Measurements from ENCODE around the gene PPM1M. TPM values are rescaled to one million over a fixed set of nuclear protein-coding genes. Genes with fewer than 3 reads are reported as not detected.

Gene PPM1M
- total RNA-seq, 1 donor from 2014 or later = 48.3 TPM

GRCh38 chr3:52250122-52250521 lies 4.6 kb downstream of the PPM1M start:
- H3K9me3 Mint-ChIP-seq = peaks cover 5% of the 10 kb centered on the region
- no peak for DNase-seq
- H3K36me3 Mint-ChIP-seq (ENCODE audit: low read depth) = peaks cover 65% of the 10 kb centered on the region
- no peak overlapping the region for H3K4me3 Mint-ChIP-seq
- intact Hi-C loops (cut with micrococcal nuclease) = loop anchor here (10.0 kb wide), 1 partner anchor 1645 kb away; no protein-coding TSS in a partner anchor
- peaks cover 2% of the 10 kb centered on the region for H3K27me3 Mint-ChIP-seq
- H3K4me1 Mint-ChIP-seq = peaks cover 72% of the 10 kb centered on the region
- peak overlapping the region; percentile 85 for H3K27ac Mint-ChIP-seq

DNA sequence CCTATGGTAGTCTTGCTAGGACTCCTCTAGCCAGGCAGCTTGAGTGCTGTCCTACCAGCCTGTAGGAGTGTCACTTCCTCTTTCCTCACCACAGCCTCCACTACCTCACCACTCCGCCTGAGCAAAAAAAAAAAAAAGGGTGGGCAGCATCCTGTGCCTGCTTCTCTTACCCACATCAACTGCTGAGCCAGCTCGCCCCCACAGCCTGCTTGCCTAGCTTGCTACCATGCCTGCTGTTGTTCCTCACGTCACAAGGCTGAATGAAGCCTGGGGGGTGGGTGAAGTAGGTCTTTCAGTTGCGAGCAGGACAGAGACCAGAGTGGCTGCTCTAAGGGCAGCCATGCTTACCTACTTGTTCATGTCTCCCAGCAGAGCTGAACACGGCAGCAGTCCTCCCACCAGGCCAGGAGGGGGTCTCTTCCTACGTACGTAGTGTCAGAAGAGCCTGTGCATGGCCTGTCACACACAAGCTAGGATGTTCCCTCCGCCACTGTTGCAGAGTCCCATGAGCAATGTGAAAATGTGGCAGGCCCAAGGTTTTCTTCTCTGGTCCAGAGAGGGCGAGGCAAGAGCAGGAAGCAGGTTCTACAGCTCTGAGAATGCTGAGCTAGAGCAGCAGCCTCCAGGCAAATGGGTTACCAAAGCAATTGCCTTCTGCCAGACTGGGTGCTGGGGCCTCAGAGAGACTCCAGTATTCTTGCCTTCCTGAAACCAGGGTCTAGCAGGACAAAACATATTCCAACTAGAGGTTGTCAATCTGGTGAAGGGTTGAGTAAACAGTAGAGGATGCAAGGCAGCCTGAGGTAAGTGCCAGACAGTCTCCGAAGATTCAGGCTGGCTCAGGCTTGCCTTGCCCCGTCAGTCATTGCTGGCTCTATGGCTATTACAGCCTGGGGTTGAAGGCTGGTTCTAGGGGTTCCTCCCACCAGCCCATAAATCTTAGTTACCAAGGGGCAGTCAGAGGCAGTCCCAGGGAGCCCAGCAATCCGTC lies 8.1 kb downstream of the PPM1M start:
- H3K27ac Mint-ChIP-seq = peak overlapping the region; percentile 99
- H3K4me3 Mint-ChIP-seq = peak overlapping the region; percentile 88
- DNase-seq = peak; percentile 95
- H3K27me3 Mint-ChIP-seq = peaks cover 2% of the 10 kb centered on the region
- peaks cover 81% of the 10 kb centered on the region for H3K36me3 Mint-ChIP-seq (ENCODE audit: low read depth)
- H3K9me3 Mint-ChIP-seq = peaks cover 5% of the 10 kb centered on the region
- peaks cover 77% of the 10 kb centered on the region for H3K4me1 Mint-ChIP-seq
- intact Hi-C loops (cut with micrococcal nuclease) = loop anchor here (1.0 to 10.0 kb wide), 5 partner anchors 9 to 1649 kb away; partner anchors contain the start of gene WDR82

DNA sequence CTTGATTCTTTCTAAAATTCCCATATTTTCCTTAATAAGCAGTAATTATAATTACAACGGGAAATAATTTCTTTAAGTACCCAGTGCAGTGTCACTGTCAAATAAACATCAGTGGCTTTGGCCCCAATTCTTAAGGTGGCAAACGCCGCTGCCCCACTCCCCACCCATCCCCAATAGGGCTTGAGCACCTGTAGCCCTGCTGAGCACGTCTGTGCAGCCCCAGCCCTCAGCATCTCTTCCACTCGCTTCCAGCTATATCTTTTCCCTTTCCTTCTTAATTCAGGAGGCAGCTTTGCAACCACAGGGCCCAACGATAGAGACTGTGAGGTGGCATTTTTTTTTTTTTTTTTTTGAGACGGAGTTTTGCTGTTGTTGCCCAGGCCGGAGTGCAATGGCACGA lies 9.0 kb downstream of the PPM1M start:
- DNase-seq = no peak
- Mint-ChIP-seq H3K27ac (peak overlapping the region; percentile 56), H3K9me3 (peaks cover 5% of the 10 kb centered on the region)

DNA sequence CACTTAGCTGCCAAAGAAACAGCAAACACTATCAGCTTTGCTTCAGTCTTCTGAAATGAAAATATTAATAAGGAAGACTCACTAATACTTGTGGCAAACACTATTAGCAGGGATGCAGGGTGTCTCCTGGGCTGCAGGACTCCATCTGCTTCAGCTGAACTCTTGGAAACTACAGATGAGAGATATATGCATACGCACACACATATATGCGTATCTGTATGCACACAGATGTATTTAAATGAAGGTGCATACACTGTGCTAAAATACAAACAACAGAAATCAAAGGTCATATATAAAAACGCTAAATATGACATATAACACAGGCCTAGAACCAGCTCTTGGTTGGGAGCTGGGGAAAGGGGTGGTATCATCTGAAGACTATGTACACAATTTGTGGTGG lies 10.6 kb downstream of the PPM1M start:
- DNase-seq = no peak
- Mint-ChIP-seq H3K27ac (peak overlapping the region; percentile 34), H3K9me3 (peaks cover 5% of the 10 kb centered on the region), H3K4me1 (peaks cover 71% of the 10 kb centered on the region), H3K36me3 (ENCODE audit: low read depth) (peaks cover 89% of the 10 kb centered on the region), H3K27me3 (peaks cover 2% of the 10 kb centered on the region), H3K4me3 (no peak overlapping the region)
- intact Hi-C loops (cut with micrococcal nuclease) = loop anchor here (10.0 kb wide), 1 partner anchor 1651 kb away; no protein-coding TSS in a partner anchor

More for the DNA sequence above, 9.0 kb downstream of the PPM1M start:
- Mint-ChIP-seq H3K4me1 (peaks cover 74% of the 10 kb centered on the region), H3K36me3 (ENCODE audit: low read depth) (peaks cover 86% of the 10 kb centered on the region), H3K27me3 (peaks cover 2% of the 10 kb centered on the region), H3K4me3 (peak overlapping the region; percentile 29)
- intact Hi-C loops (cut with micrococcal nuclease) = loop anchor here (10.0 kb wide), 1 partner anchor 1650 kb away; no protein-coding TSS in a partner anchor

DNA sequence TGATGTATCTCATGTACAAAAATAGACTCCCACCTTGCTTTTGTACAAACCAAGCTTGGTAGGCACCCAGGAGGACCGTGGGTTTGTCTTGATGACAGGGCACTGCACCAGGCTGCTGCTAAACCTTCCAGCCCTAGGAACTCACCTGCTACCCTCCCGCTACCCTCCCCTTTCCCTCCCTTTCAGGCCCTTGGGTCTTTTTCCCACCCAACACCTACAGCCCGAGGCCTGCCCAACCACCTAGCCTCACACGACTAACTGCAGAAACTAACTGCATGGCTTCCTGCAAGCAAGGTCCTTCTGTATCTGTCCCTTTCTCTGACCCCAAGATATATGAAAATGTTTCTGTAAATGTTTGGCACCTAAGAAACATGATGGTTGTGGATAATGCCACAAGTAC lies 11.1 kb downstream of the PPM1M start:
- H3K4me3 Mint-ChIP-seq = no peak overlapping the region
- peak overlapping the region; percentile 81 for H3K27ac Mint-ChIP-seq
- peaks cover 74% of the 10 kb centered on the region for H3K4me1 Mint-ChIP-seq
- intact Hi-C loops (cut with micrococcal nuclease) = loop anchor here (10.0 kb wide), 1 partner anchor 1652 kb away; no protein-coding TSS in a partner anchor
- peaks cover 2% of the 10 kb centered on the region for H3K27me3 Mint-ChIP-seq
- H3K36me3 Mint-ChIP-seq (ENCODE audit: low read depth) = peaks cover 94% of the 10 kb centered on the region
- H3K9me3 Mint-ChIP-seq = peaks cover 5% of the 10 kb centered on the region
- DNase-seq = no peak

DNA sequence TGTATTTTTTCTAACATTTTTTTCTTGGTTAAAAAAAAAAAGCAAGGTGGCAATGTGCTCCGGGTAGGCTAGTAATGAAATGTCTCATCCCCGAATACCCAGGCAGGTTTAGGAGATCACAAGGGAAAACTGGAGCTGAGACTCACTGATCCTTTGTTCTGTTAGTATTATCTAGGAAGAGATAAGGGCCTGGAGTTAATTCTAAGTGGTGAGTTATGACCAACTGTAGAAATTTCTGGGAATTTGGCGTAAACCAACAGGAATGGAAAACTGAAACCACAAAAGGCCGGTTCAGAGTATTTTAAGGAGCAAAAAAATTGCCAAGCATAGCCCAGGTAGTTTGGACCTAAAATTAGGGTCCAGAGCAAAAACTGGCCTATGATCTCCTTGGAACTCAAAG lies 12.4 kb downstream of the PPM1M start:
- peaks cover 2% of the 10 kb centered on the region for H3K27me3 Mint-ChIP-seq
- intact Hi-C loops (cut with micrococcal nuclease) = loop anchor here (10.0 kb wide), 1 partner anchor 1653 kb away; no protein-coding TSS in a partner anchor
- H3K4me1 Mint-ChIP-seq = peaks cover 76% of the 10 kb centered on the region
- no peak overlapping the region for H3K4me3 Mint-ChIP-seq
- H3K9me3 Mint-ChIP-seq = peaks cover 5% of the 10 kb centered on the region
- DNase-seq = no peak
- peak overlapping the region; percentile 45 for H3K27ac Mint-ChIP-seq
- peaks cover 95% of the 10 kb centered on the region for H3K36me3 Mint-ChIP-seq (ENCODE audit: low read depth)

DNA sequence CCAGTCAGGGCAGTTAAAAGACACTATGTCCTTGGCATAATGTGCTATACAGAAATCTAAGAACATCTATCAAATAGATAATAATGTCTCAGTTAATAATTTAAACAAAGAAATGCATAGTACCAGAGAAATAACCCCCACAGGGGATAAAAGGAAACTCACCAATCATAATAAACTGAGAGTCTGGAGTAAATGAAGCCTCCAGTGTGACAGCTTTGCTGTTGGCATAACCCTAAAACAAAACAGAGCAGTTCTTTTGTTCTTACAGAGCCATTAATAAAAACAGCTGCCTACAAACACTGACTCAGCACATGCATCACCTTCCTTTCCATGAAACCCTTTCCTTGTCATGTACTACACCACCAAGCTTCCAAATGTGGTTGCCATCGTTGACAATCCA lies 13.5 kb downstream of the PPM1M start:
- no peak for DNase-seq
- Mint-ChIP-seq H3K27ac (peak overlapping the region; percentile 40), H3K4me3 (no peak overlapping the region), H3K27me3 (no peaks in the 10 kb centered on the region), H3K36me3 (ENCODE audit: low read depth) (peaks cover 98% of the 10 kb centered on the region), H3K4me1 (peaks cover 74% of the 10 kb centered on the region), H3K9me3 (no peaks in the 10 kb centered on the region)
- intact Hi-C loops (cut with micrococcal nuclease) = loop anchor here (10.0 kb wide), 1 partner anchor 1654 kb away; no protein-coding TSS in a partner anchor

DNA sequence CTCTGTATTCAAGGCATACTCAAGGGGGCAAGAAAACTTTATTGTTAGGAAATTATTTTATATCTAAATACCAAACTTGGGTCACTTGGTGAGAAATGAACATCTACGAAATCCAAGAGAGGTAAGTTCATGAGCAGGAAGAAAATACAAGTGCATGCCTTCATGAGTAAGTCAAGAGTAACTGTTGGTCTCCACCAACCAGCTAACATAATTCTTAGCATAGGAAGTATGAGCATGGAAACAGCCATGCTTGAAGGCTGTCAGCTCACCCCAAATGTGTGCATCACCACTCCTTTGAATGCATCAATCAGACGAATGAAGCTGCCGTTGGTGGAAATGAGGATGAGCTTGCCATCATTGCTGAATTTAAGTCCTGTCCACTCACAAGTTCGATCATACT lies 13.9 kb downstream of the PPM1M start:
- no peak for DNase-seq
- peaks cover 75% of the 10 kb centered on the region for H3K4me1 Mint-ChIP-seq
- no peaks in the 10 kb centered on the region for H3K27me3 Mint-ChIP-seq
- peaks cover 99% of the 10 kb centered on the region for H3K36me3 Mint-ChIP-seq (ENCODE audit: low read depth)
- H3K9me3 Mint-ChIP-seq = no peaks in the 10 kb centered on the region
- intact Hi-C loops (cut with micrococcal nuclease) = loop anchor here (10.0 kb wide), 1 partner anchor 1655 kb away; no protein-coding TSS in a partner anchor
- no peak overlapping the region for H3K4me3 Mint-ChIP-seq
- no peak overlapping the region for H3K27ac Mint-ChIP-seq

DNA sequence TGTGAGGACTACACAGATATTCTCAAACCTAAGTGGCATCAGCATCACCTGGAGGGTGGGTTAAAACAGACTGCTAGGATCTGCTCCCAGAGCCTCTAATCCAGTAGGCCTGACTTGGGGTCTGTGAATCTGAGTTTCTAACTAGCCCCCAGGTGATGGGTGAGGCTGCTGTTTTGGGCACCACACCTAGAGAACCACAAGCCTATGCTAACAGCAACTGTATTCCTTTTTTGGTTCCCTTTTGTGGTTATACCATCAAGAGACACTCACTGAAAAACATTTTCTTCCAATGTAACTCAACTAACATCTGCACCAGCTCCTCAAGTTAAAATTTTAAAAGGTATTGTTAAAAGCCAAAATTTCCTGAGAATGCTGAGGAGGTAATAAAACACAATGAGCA lies 16.9 kb downstream of the PPM1M start:
- intact Hi-C loops (cut with micrococcal nuclease) = no loop called here

DNA sequence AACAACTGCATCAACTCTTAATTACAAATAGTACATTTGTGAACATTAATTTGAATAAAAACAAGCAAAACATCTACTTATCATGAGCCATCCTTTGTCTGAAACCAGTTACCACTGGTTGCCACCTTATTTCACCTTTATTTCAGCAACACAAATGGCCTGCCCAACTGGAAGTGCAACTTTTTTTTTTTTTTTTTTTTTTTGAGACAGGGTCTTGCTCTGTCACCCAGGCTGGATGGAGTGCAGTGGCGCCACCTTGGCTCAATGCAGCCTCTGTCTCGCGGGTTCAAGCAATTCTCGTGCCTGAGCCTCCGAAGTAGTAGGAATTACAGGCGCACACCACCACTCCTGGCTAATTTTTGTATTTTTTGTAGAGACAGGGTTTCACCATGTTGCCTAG lies 19.8 kb downstream of the PPM1M start:
- H3K27me3 Mint-ChIP-seq = no peaks in the 10 kb centered on the region
- H3K4me3 Mint-ChIP-seq = no peak overlapping the region

More for the DNA sequence above, 16.9 kb downstream of the PPM1M start:
- peaks cover 64% of the 10 kb centered on the region for H3K4me1 Mint-ChIP-seq
- H3K4me3 Mint-ChIP-seq = peak overlapping the region; percentile 34
- H3K36me3 Mint-ChIP-seq (ENCODE audit: low read depth) = peaks cover 93% of the 10 kb centered on the region
- H3K9me3 Mint-ChIP-seq = no peaks in the 10 kb centered on the region
- peak overlapping the region; percentile 65 for H3K27ac Mint-ChIP-seq
- DNase-seq = no peak
- no peaks in the 10 kb centered on the region for H3K27me3 Mint-ChIP-seq

DNA sequence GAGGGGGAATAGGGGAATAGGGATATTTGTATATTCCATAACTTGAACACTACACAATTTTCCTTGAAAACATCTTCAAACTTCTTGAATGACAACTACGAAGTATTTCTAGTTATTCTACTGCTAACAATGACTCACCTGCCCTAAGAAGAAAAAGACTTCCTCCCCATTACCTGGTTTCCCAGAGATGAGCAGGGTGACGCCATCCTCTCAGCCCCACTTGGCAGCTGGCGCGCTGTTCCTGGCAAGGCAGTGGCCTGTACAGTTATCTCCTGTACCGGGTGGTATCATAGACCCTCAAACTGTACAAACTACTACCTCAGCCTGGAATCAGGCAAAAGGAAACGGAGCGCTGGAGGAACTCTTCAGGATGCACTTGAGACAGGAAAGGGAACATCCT lies 22.5 kb downstream of the PPM1M start:
- DNase-seq = peak; percentile 75
- Mint-ChIP-seq H3K4me1 (peaks cover 72% of the 10 kb centered on the region), H3K27ac (peak overlapping the region; percentile 86), H3K27me3 (no peaks in the 10 kb centered on the region), H3K4me3 (peak overlapping the region; percentile 71), H3K36me3 (ENCODE audit: low read depth) (peaks cover 84% of the 10 kb centered on the region), H3K9me3 (no peaks in the 10 kb centered on the region)
- intact Hi-C loops (cut with micrococcal nuclease) = no loop called here

More for the DNA sequence above, 19.8 kb downstream of the PPM1M start:
- H3K4me1 Mint-ChIP-seq = peaks cover 69% of the 10 kb centered on the region
- H3K36me3 Mint-ChIP-seq (ENCODE audit: low read depth) = peaks cover 88% of the 10 kb centered on the region
- no peaks in the 10 kb centered on the region for H3K9me3 Mint-ChIP-seq
- H3K27ac Mint-ChIP-seq = no peak overlapping the region
- intact Hi-C loops (cut with micrococcal nuclease) = no loop called here
- DNase-seq = no peak

GRCh38 chr3:52269776-52270175 lies 24.2 kb downstream of the PPM1M start:
- intact Hi-C loops (cut with micrococcal nuclease) = loop anchor here (10.0 kb wide), 3 partner anchors 65 to 415 kb away; partner anchors contain the start of genes ACY1, GNL3 and PBRM1
- H3K4me1 Mint-ChIP-seq = peaks cover 74% of the 10 kb centered on the region
- peak overlapping the region; percentile 71 for H3K4me3 Mint-ChIP-seq
- H3K27me3 Mint-ChIP-seq = no peaks in the 10 kb centered on the region
- DNase-seq = no peak
- peaks cover 84% of the 10 kb centered on the region for H3K36me3 Mint-ChIP-seq (ENCODE audit: low read depth)
- H3K27ac Mint-ChIP-seq = peak overlapping the region; percentile 80
- no peaks in the 10 kb centered on the region for H3K9me3 Mint-ChIP-seq

DNA sequence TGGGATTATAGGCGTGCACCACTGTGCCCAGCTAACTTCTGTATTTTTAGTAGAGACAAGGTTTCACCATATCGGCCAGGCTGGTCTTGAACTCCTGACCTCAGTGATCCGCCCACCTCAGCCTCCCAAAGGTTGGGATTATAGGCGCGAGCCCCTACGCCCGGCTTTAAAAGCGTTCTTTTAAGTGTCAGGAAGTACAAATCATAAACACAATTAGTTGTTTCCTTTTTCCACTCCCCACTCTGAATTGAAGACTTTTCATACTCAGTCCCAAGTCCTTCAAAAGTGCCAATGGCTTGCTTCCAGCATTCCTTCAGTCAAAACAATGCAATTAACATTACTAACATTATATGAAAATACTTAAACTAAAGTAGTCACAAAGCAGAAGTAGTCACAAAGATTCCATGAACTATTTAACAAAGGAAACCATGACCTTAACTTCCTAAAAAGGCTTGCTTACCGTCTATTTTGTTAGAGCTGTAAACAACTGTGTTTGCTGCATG lies 24.7 kb downstream of the PPM1M start:
- Mint-ChIP-seq H3K27me3 (no peaks in the 10 kb centered on the region), H3K27ac (peak overlapping the region; percentile 80), H3K36me3 (ENCODE audit: low read depth) (peaks cover 81% of the 10 kb centered on the region), H3K9me3 (no peaks in the 10 kb centered on the region), H3K4me1 (peaks cover 74% of the 10 kb centered on the region), H3K4me3 (peak overlapping the region; percentile 71)
- no peak for DNase-seq
- intact Hi-C loops (cut with micrococcal nuclease) = loop anchor here (10.0 kb wide), 3 partner anchors 64 to 414 kb away; partner anchors contain the start of genes ACY1, GNL3 and PBRM1
